GM12865 (cell line): Measurements from ENCODE around the gene GLYR1.

Experiments
- DNase-seq: peaks from one replicate; pipeline ENCODE4 v3.0.0; 2010; ENCODE audit warnings: low read depth
- H3K4me3 ChIP-seq: 2 replicates; pipeline ENCODE4 v1.5.1; 2011; ENCODE audit warnings: mild to moderate bottlenecking, low read depth, low read length, control low read depth
- TF ChIP-seq, protein P1 (sequence below): IDR thresholded peaks from 2 replicates; pipeline ENCODE4 v1.5.1; 2011; ENCODE audit warnings: low read length, control low read depth, low read depth, inconsistent platforms; ENCODE audit not compliant: insufficient read depth; ENCODE audit errors: missing control alignments

GLYR1 gene

DNA sequence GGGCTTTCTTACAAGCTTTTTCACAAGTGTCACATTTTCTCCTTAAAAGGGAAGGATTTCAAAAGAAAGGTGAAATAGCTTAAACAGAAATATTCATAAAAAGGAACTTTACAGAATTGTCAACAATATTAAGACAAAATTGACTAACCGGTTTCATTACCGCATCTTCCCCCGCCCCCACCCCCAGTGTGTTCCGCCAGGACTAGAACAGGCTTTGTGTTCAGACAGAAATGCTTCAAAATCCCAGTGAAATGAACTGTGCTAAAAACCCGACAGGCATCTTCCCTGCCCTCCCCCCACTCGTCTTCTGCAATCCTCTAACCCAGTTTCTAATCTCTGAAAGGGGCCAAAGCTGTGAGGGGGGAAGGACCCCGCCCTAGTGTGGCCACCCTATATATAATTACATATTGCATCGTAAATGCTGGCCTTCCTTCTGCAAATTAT lies 43.7 kb downstream of the GLYR1 start:
- TF ChIP-seq, protein P1, sequence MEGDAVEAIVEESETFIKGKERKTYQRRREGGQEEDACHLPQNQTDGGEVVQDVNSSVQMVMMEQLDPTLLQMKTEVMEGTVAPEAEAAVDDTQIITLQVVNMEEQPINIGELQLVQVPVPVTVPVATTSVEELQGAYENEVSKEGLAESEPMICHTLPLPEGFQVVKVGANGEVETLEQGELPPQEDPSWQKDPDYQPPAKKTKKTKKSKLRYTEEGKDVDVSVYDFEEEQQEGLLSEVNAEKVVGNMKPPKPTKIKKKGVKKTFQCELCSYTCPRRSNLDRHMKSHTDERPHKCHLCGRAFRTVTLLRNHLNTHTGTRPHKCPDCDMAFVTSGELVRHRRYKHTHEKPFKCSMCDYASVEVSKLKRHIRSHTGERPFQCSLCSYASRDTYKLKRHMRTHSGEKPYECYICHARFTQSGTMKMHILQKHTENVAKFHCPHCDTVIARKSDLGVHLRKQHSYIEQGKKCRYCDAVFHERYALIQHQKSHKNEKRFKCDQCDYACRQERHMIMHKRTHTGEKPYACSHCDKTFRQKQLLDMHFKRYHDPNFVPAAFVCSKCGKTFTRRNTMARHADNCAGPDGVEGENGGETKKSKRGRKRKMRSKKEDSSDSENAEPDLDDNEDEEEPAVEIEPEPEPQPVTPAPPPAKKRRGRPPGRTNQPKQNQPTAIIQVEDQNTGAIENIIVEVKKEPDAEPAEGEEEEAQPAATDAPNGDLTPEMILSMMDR: no peak
- H3K4me3 ChIP-seq: peak overlapping the region; percentile 52
- DNase-seq: no peak

DNA sequence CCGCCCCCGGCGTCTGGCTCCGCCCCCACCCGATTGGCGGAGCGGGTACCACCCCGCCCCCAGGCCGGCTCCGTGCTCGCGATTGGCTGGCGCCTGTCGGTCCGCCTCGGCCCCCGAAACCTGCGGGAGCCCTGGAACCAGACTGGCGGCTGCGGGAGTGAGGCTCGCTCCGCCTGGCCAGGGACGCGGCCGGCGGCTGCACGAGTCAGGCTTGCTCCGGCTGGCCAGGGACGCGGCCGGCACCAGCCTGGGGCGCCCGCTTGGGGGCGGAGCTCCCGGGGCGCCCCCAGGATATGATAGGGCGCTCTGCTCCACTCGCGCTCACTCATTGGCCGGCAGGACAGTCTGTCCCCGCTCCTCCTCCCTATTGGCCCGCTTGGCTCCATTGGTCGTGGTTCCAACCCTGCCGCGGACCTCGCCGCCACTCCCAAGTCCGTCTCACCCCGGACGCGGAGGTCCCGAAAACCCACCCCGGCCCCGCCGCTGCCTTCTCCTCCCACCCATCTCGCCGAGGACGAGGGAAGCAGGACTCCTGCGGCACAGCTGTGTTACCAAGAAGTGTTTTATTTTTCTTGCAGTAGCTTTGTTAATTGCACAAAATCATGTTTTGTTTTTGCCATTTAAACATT lies 44.3 kb downstream of the GLYR1 start:
- TF ChIP-seq, protein P1: no peak
- DNase-seq: peak; percentile 93
- H3K4me3 ChIP-seq: peak overlapping the region; percentile 52

DNA sequence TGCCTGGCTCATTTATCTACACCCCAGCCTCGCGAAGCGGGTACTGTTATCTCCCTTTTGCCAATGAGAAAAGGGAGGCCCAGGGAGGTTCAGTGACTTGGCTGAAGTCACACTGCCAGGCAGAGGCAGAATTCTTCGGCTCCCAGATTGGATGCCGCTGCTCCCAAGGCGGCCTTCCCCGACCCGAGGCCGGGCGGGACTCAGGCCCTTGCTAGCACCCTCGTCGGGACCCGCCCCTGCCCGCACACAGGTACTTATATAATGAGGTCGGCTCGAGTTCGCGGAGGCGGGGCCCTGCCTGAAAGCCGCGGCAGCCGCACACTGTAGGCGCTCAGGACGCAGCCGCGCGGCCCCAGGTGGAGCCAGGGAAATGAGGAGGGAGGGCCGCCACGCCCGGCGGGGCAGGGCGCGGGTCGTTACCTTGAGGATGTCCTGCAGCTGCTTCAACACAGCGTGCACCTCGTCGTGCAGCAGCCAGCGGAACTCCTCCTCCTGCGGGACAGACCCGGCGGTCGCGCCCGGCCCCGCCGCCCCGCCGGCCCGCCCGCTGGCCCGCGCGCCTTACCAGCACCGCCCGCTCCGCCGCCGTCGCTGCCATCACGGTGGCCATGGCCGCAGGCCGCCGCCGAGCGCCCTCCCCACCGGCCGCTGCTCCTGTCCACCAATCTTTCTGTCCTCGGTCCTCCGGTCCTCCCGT lies 45.0 kb downstream of the GLYR1 start, which contains the start of gene ROGDI:
TSS of gene ROGDI (minus strand) at position 672 of the 697 bp plus-strand sequence. CDS start at position 610, 62 bp downstream.
- TF ChIP-seq, protein P1: no peak
- DNase-seq: peak; percentile 92
- peak within 1 kb of the TSS; percentile 52 for H3K4me3 ChIP-seq

DNA sequence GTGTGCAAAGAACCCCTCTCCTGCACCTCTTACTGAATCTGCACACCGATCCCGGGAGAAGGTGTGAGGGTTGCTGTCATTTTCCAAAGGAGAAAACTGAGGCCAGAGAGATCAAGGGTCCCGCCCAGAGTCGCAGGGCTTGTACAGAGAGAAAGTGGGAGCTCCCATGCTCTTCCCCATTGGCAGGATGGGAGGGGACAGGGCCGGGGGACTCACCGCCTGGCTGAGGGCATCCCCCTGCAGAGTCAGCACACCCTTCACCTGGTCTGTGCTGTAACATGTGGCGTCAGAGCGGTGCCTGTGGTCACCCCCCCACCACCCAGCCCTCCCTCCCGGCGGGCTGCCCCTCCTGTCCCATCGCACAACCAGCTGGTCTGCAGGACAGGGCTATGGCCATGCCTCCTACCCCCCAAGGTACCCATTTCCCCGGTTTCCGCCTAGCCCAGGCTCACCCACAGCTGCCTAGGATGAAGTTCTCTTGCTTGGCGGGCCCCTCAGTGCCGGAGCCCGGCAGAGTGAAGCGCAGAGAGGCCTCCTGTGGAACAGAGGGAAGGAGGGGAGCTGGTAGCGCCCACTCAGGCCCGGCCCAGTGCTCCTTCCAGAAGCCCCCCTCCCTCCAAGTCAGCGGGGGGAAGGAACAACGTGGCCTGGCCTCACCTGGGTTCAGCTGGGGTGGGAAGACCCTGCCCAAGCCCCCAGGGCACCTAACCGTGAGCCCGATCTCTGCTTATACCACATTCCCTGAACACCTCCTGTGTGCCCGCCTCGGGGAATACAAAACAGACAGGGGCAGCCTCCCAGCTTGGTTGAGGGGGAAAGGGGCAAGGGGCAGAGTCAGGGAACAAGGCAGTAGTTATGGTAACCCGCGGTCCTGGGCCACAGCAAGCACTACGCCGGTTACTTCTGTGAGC lies 45.8 kb downstream of the GLYR1 start:
- H3K4me3 ChIP-seq: peak overlapping the region; percentile 52
- TF ChIP-seq, protein P1: no peak
- DNase-seq: no peak

DNA sequence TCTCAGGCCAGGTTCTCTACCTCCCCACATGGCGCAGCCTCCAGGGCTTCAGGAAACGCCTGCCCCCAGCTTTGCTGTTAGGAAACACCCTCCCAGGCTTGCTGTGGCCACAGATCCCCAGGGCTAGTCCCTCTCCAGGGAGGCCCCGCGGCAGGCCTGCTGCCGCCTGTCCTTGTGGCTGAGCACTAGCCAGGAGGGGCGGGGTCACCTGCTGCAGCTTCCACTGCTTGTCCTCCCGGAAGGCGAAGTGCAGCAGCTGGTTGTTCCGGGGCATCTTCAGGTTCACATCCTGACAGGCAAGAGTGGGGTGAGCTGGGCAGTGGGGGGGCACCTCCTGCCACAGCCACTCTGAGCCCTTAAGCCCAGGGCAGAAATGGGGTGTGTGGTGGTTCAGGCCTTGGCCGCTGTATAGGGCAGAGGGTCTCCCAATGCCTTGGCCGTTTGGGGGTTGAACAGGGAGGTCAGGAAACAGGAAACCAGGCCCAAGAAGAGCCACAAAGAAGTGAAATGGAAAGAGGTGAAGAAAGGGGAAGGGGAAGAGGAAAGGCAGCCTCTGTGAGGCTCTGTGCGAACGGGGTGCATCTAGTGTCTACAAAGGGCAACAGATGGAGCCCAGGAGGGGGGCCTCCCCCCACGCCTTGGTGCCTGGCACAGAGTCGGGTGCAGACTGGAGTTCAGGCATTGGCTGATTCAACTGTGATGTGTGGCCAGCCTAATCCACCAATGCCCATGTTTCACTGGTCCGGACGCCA lies 46.6 kb downstream of the GLYR1 start:
- TF ChIP-seq, protein P1: no peak
- peak overlapping the region; percentile 52 for H3K4me3 ChIP-seq
- peak; percentile 85 for DNase-seq
